Activated T-cell treated with anti-CD3 and anti-CD28 coated beads, Interleukin-2, amount 50 U/mL, for 4 hours (primary cell): Measurements from ENCODE around the gene SF3A1. TPM values are rescaled to one million over a fixed set of nuclear protein-coding genes. Genes with fewer than 3 reads are reported as not detected.

Source experiments
- ATAC-seq, 2 donors: fragments of 200-7000 bp; cut with Tn5 transposase; one replicate each; pipeline ENCODE4 v1.10.0; 2021
- DNase-seq: peaks from one replicate; pipeline ENCODE4 v3.0.0-alpha.2; 2020
- H3K27me3 Mint-ChIP-seq: one replicate; pipeline ENCODE4 v1.8.0; 2021; ENCODE audit warnings: low read depth, mixed read lengths
- H3K36me3 Mint-ChIP-seq: one replicate; pipeline ENCODE4 v1.8.0; 2022; ENCODE audit warnings: mixed read lengths; ENCODE audit not compliant: insufficient read depth
- H3K4me1 Mint-ChIP-seq: one replicate; pipeline ENCODE4 v1.8.0; 2021; ENCODE audit warnings: low read depth, mixed read lengths
- H3K4me3 Mint-ChIP-seq: one replicate; pipeline ENCODE4 v1.8.0; 2021; ENCODE audit warnings: mild to moderate bottlenecking, moderate library complexity, mixed read lengths
- H3K9me3 Mint-ChIP-seq: one replicate; pipeline ENCODE4 v1.8.0; 2021; ENCODE audit warnings: mixed read lengths
- total RNA-seq, 3 donors: library from RNA; stranded (reverse); gene quantifications; one replicate each; pipeline ENCODE4 v1.2.1, GENCODE V29; 2021

The SF3A1 gene
- total RNA-seq, 3 donors from 2014 or later, result 315 to 335 (median 324) TPM

DNA sequence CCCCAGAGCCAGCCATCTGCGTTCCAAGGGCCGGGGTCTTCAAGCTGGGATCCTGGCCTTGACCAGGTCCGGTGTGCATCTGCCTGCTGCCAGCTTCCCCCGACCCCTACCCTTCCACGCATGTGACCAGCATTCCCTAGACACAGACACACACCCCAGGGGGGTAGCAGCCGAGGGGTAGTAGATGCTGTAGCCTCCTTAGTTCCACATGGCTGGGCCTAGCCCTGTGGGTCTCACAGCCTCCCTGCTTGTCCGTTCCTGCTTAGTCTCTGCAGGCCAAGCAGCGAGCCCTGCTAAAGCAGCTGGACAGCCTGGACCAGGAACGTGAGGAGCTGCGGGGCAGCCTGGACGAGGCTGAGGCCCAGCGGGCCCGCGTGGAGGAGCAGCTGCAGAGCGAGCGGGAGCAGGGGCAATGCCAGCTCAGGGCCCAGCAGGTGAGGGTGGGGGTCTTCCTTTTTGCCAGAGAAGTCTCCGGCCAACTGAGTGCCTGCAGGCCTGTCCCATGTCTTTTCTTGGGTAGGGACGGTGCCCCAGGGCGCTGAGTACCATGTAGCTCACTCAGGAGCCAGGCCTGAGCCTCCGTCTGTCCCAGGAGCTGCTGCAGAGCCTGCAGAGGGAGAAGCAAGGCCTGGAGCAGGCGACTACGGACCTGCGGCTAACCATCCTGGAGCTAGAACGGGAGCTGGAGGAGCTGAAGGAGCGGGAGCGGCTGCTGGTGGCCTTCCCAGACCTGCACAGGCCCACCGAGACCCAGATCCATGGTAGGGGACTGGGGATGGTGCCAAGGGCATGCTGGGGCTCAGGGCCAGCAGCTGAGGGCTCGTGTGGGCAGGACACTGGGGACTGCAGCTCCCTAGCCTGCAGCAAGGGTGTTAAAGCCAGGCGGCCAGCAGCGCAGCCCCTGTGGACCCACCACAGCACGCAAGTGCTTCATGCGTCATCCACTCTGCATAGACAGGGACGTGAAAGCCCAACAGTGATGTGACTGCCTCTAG is 16.9 kb upstream of the SF3A1 start:
- H3K4me1 Mint-ChIP-seq, result no peaks in the 10 kb centered on the region
- ATAC-seq (no peak), DNase-seq (no peak)
- H3K27me3 Mint-ChIP-seq, result no peaks in the 10 kb centered on the region
- H3K9me3 Mint-ChIP-seq, result no peaks in the 10 kb centered on the region
- H3K4me3 Mint-ChIP-seq, result no peak overlapping the region
- H3K36me3 Mint-ChIP-seq, result no peaks in the 10 kb centered on the region

DNA sequence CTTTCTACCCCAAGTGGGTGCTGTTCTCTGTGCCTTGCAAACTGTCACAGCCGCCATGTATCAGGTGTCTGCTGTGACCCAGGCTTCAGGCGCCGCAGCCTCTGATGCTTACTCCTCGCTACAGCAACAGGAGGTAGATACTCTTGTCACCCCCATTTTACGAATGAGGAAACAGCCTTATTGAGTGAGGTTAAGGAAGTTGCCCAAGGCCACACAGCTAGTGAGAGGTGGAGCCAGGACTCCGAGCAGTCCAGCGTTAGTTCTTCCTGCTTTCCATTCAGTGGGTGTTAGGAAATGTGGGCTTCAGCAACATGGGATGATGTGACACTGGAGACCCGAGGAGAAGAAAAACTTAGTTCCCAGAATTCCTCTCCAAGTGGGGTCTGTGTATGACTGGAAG is 16.2 kb upstream of the SF3A1 start:
- H3K27me3 Mint-ChIP-seq, result no peaks in the 10 kb centered on the region
- ATAC-seq, result no peak
- H3K4me1 Mint-ChIP-seq, result no peaks in the 10 kb centered on the region
- H3K36me3 Mint-ChIP-seq, result no peaks in the 10 kb centered on the region
- H3K4me3 Mint-ChIP-seq, result no peak overlapping the region
- no peak for DNase-seq
- H3K9me3 Mint-ChIP-seq, result no peaks in the 10 kb centered on the region

DNA sequence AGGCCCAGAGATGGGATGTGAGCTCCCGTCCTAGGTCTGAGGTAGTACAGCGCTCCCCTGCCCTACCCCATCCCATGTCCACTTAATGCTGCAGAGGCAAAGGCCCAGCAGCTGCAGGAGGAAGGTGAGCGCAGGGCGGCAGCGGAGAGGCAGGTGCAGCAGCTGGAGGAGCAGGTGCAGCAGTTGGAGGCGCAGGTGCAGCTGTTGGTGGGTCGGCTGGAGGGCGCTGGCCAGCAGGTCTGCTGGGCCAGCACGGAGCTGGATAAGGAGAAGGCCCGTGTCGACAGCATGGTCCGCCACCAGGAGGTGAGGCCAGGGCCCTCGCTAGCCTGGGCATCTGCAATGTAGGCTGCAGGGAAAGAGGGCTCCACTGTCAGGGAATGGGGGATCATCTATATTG is 15.3 kb upstream of the SF3A1 start:
- Mint-ChIP-seq H3K36me3 (no peaks in the 10 kb centered on the region), H3K4me1 (no peaks in the 10 kb centered on the region), H3K9me3 (no peaks in the 10 kb centered on the region), H3K4me3 (no peak overlapping the region), H3K27me3 (no peaks in the 10 kb centered on the region)
- DNase-seq, result no peak
- no peak for ATAC-seq

DNA sequence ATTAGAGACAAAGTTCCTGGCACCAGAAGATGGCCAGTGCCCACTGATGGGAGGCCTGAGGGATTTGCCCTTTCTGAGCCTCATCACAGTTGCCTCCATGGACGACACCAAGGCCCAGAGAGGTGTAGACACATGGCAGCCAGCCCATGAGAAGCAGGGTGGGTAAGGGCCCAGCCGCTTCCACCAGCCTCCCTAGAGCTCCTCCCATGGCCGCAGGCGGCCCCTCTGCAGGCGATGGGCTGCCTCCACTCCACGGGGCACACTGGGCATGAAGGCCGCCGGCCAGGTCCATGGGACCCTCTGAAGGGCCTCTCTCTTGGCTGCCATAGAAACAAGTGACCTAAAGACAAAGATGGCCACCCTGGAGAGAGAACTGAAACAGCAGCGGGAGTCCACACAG is 14.6 kb upstream of the SF3A1 start:
- ATAC-seq (no peak), DNase-seq (no peak)
- no peak overlapping the region for H3K4me3 Mint-ChIP-seq
- H3K4me1 Mint-ChIP-seq, result no peaks in the 10 kb centered on the region
- no peaks in the 10 kb centered on the region for H3K9me3 Mint-ChIP-seq
- no peaks in the 10 kb centered on the region for H3K27me3 Mint-ChIP-seq
- H3K36me3 Mint-ChIP-seq, result peaks cover 3% of the 10 kb centered on the region

DNA sequence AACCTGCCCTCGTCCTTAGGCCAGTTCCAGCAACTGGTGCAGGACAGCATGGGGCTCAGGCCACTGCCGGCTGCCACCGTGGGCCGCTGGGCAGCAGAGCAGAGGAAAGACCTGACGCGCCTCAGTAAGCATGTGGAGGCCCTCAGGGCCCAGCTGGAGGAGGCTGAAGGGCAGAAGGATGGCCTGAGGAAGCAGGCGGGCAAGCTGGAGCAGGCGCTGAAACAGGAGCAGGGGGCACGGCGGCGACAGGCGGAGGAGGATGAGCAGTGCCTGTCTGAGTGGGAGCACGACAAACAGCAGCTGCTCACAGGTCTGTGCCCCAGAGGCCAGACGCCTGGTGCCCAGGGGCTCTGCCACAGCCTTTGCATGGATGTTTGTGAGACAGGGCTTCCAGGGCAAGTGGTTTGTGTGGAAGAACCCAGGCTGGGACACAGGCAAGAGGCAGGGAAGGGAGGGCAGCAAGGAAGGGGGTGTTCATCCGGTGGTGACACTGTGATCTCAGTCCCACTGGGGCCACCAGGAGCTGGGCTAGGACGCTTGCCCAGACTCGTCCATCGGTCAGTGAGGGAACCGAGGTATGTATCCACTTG is 14.0 kb upstream of the SF3A1 start:
- ATAC-seq, result no peak
- Mint-ChIP-seq H3K4me1 (no peaks in the 10 kb centered on the region), H3K27me3 (no peaks in the 10 kb centered on the region), H3K9me3 (no peaks in the 10 kb centered on the region), H3K36me3 (peaks cover 3% of the 10 kb centered on the region), H3K4me3 (no peak overlapping the region)
- no peak for DNase-seq

DNA sequence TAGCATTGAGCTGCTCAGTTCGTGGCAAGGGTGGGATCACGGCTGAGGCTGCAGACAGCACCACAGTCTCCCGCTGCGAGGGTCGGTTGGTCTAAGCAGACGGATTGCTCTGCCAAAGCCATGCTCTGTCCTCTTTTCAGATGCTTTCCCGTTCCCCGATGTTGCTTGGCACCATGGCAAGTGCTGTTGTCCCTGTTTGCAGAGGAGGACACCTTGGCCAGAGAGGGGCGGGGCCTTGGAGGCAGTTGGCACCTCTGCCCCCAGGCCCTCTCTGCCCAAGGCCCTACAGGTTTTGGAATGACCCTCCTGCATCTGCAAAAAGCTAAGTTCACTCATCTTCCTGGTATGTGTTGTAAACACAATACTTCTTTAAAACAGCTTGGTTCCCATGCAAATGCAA is 11.7 kb upstream of the SF3A1 start:
- DNase-seq (no peak), ATAC-seq (no peak)
- no peaks in the 10 kb centered on the region for H3K27me3 Mint-ChIP-seq
- no peaks in the 10 kb centered on the region for H3K9me3 Mint-ChIP-seq
- no peaks in the 10 kb centered on the region for H3K4me1 Mint-ChIP-seq
- no peak overlapping the region for H3K4me3 Mint-ChIP-seq
- peaks cover 7% of the 10 kb centered on the region for H3K36me3 Mint-ChIP-seq

DNA sequence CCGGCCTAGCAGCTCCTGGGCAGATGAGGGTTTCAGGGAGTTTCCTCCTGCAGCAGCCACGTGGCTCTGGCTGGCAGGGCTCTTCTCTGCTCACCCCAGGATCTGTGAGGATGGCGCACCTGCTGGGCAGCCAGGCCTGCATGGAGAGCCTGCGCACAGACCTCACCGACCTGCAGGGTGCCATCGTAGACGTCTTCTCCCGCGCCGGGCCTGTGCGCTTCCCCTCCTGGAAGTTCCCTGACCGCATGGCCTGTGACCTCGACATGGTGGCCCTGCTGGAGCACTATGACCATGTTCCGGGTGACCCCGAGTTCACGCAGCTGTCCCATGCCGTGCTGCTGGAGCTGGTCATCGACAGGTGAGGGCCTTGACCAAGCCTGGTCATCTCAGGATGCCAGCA is 9.2 kb upstream of the SF3A1 start:
- Mint-ChIP-seq H3K4me1 (no peaks in the 10 kb centered on the region), H3K4me3 (no peak overlapping the region), H3K9me3 (no peaks in the 10 kb centered on the region), H3K36me3 (peaks cover 7% of the 10 kb centered on the region), H3K27me3 (no peaks in the 10 kb centered on the region)
- ATAC-seq (no peak), DNase-seq (no peak)

DNA sequence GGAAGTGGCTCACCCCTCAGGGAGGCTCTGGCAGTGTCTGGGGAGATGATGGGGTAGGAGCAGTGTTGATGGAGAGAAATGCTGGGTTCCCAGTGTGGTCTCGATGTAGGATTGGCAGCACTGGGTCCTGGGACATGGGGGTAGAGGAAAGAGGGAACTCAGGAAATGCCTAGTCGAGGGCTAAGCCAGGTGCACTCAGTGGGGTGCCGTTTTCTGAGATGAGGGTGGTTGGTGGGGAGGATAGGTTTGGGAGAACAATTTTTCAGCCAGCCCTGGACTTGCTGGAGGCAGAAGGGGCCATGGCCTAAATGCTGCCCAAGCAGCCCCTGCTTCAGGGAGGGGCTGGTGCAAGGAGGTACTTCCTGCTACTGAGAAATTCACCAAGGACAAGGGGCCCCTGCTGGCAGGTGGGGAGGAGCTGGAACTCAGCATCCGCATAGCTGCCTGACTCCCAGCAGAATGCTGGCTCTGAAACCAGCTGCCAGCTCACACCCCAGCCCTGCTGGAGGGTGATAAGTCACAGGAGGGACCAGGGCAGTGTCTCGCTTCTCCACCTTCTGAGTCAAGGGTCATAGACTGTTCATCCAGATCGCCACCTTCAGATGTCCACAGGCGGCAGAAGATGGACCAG is 6.1 kb upstream of the SF3A1 start:
- Mint-ChIP-seq H3K36me3 (peaks cover 7% of the 10 kb centered on the region), H3K9me3 (no peaks in the 10 kb centered on the region), H3K4me1 (peaks cover 2% of the 10 kb centered on the region), H3K27me3 (no peaks in the 10 kb centered on the region), H3K4me3 (no peak overlapping the region)
- DNase-seq (no peak), ATAC-seq (no peak)

DNA sequence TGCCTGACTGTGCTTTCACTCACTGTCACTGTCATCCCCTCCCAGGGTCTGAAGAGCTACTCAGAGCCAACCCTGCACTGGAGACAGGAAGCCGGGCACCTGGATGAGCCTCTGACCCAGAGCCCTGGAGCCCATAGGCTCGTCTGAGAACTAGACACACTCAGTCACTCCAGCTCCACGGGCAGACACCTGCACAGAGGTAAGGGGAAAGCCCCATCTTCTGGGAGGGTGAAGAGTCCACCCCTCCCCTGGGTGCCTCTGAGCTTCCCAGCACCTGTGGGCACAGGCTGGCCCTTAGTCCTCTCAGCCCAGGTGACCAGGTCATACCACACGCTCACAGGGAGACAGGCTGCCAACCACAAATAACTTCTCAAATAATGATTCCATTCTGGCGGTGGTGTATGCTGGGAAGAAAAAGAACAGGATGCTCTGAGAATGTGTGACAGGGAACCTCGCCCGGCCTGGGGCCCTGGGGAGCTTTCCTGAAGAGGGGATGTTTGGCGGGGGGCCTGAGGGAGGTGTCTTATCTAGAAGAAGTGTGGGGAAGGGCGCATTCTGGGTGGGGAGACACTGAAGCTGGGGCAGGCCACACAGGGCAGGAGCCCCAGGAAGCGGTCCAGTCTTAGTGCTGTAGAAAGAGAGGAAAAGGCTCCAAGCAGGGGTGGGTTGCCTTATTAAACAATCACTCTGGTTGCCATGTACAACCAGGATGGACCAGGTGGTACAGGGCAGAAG is 5.4 kb upstream of the SF3A1 start:
- DNase-seq, result no peak
- peaks cover 7% of the 10 kb centered on the region for H3K36me3 Mint-ChIP-seq
- no peak for ATAC-seq
- no peak overlapping the region for H3K4me3 Mint-ChIP-seq
- no peaks in the 10 kb centered on the region for H3K27me3 Mint-ChIP-seq
- H3K9me3 Mint-ChIP-seq, result no peaks in the 10 kb centered on the region
- peaks cover 6% of the 10 kb centered on the region for H3K4me1 Mint-ChIP-seq

DNA sequence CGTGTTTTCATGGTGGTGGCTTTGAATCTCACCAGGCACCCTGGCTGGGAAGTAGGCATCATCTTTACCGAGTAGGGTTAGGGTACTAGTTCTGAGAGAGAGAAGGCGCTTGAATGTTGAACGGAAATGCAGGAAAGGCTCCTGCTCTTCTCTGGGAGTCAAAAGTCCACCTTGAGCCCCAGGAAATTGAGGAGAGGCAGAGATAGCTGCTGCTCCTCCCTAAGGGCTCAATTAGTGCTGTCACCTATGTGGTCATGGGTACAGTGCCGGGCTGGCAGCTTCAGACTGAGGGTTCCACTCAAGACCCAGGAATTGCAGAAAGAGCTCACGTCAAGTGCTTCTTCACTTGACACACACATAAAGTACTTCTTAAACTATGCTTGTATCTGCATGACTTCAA is 1.8 kb upstream of the SF3A1 start:
- Mint-ChIP-seq H3K27me3 (no peaks in the 10 kb centered on the region), H3K4me1 (peaks cover 32% of the 10 kb centered on the region), H3K4me3 (no peak overlapping the region), H3K36me3 (peaks cover 12% of the 10 kb centered on the region), H3K9me3 (no peaks in the 10 kb centered on the region)
- ATAC-seq, result no peak
- DNase-seq, result no peak

DNA sequence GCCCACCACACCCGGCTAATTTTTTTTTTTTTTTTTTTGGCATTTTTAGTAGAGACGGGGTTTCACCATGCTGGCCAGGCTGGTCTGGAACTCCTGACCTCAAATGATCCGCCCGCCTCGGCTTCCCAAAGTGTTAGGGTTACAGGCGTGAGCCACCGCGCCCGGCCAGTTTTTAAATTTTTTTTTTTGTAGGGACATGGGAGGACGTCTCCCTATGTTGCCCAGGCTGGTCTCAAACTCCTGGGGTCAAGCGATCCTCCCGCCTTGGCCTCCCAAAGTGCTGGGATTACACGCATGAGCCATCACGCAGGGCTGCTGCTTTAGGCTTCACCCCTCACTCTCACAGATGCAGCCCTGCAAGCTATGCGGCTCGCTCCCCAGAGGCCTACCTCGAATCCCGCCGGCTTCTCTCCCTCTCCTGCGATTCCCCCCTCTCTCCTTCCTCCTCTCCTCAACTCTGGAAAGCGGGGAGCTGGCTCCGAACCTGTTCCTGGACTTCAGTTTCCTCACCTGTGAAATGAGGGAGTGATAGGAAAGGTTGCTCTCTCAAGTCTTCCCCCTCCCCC is 1.0 kb upstream of the SF3A1 start:
- no peak for ATAC-seq
- peaks cover 12% of the 10 kb centered on the region for H3K36me3 Mint-ChIP-seq
- peaks cover 37% of the 10 kb centered on the region for H3K4me1 Mint-ChIP-seq
- no peak for DNase-seq
- peak overlapping the region; percentile 96 for H3K4me3 Mint-ChIP-seq
- no peaks in the 10 kb centered on the region for H3K9me3 Mint-ChIP-seq
- no peaks in the 10 kb centered on the region for H3K27me3 Mint-ChIP-seq

DNA sequence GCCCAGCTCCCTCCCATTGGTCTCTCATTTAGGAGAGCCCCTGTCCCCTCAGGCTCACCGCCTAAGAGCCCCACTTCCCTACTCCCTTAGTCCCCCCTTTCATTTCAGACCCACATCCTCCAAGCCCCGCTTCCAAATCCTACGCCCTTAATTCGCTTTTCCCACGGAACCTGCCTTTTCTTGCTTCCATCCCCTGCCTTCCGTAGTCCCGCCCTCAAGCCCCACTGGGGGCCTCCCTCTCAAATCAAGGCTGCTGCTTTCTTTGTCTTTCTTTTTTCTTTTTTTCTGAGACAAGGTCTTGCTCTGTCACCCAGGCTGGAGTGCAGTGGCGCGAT is 509 bp upstream of the SF3A1 start:
- peaks cover 41% of the 10 kb centered on the region for H3K4me1 Mint-ChIP-seq
- H3K36me3 Mint-ChIP-seq, result peaks cover 12% of the 10 kb centered on the region
- DNase-seq (no peak), ATAC-seq (no peak)
- peak overlapping the region; percentile 96 for H3K4me3 Mint-ChIP-seq
- H3K27me3 Mint-ChIP-seq, result no peaks in the 10 kb centered on the region
- H3K9me3 Mint-ChIP-seq, result no peaks in the 10 kb centered on the region

DNA sequence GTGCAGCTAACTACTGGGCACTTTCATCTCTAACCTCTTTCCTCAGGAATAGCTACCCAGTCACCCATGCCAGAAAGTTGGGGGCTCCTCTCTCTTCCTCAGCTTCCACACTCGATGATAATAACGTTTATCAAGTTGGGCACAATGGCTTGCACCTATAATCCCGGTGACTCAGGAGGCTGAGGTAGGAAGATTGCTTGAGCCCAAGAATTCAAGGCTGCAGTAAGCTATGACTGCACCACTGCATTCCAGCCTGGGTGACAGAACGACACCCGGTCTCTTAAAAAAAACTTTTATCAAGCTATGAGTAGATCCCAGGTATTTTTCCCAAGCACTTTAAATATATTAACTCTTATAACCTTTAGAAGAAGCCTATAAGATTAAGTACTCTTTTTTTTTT is 2.0 kb downstream of the SF3A1 start:
- peak overlapping the region; percentile 96 for H3K4me3 Mint-ChIP-seq
- no peak for ATAC-seq
- no peaks in the 10 kb centered on the region for H3K27me3 Mint-ChIP-seq
- peaks cover 62% of the 10 kb centered on the region for H3K4me1 Mint-ChIP-seq
- H3K9me3 Mint-ChIP-seq, result no peaks in the 10 kb centered on the region
- no peak for DNase-seq
- H3K36me3 Mint-ChIP-seq, result peaks cover 29% of the 10 kb centered on the region

DNA sequence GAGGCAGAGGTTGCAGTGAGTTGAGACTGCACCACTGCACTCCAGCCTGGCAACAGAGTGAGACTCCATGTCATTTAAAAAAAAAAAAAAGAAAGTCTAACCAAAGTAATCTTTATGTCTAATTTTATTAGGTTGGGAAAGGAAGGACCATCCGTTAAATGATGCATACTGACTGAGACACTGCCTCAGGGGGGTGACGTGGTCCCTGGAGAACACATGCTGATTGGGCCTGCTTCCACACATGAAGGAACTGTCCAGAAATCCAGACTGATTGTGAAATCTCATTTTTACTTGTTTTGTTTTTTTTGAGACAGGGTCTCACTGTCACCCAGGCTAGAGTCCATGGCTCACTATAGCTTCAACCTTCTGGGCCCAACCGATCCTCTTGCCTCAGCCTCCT is 5.5 kb downstream of the SF3A1 start:
- Mint-ChIP-seq H3K27me3 (no peaks in the 10 kb centered on the region), H3K9me3 (no peaks in the 10 kb centered on the region), H3K4me3 (no peak overlapping the region), H3K4me1 (peaks cover 82% of the 10 kb centered on the region), H3K36me3 (peaks cover 40% of the 10 kb centered on the region)
- no peak for ATAC-seq
- DNase-seq, result no peak
